ENCODE data around the gene ERVV-1.

DNA sequence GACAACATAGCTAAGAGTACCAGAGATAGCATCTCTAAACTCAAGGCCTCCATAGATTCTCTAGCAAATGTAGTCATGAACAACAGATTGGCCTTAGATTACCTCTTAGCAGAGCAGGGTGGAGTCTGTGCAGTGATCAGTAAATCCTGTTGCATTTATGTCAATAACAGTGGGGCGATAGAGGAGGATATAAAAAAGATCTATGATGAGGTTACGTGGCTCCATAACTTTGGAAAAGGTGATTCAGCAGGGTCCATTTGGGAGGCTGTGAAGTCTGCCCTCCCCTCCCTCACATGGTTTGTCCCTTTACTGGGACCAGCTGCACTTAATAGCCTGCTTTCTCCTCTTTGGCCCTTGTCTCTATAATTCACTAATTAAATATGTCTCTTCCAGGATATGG is 1.4 kb downstream of the ERVV-1 start:
- TF ChIP-seq, protein P1, sequence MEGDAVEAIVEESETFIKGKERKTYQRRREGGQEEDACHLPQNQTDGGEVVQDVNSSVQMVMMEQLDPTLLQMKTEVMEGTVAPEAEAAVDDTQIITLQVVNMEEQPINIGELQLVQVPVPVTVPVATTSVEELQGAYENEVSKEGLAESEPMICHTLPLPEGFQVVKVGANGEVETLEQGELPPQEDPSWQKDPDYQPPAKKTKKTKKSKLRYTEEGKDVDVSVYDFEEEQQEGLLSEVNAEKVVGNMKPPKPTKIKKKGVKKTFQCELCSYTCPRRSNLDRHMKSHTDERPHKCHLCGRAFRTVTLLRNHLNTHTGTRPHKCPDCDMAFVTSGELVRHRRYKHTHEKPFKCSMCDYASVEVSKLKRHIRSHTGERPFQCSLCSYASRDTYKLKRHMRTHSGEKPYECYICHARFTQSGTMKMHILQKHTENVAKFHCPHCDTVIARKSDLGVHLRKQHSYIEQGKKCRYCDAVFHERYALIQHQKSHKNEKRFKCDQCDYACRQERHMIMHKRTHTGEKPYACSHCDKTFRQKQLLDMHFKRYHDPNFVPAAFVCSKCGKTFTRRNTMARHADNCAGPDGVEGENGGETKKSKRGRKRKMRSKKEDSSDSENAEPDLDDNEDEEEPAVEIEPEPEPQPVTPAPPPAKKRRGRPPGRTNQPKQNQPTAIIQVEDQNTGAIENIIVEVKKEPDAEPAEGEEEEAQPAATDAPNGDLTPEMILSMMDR (IDR thresholded peaks at IDR 0.05) = no peak
- no peak for TF ChIP-seq POLR2A (IDR thresholded peaks at IDR 0.05)

Measured in thyroid gland (tissue), 4 donors.